GM21717 (cell line): ENCODE results near the gene TTYH1.
"Not testable (repeated sequence)": the region's sequence is repeated elsewhere in the genome, so short reads cannot be mapped to it uniquely, and the experiment has no call there.

Experiments used
- ATAC-seq: cut with Tn5 transposase; IDR thresholded peaks from one replicate; pipeline ENCODE4 v1.9.1; 2021; ENCODE audit warnings: mild to moderate bottlenecking, moderate library complexity; ENCODE audit not compliant: unreplicated experiment

The TTYH1 gene

DNA sequence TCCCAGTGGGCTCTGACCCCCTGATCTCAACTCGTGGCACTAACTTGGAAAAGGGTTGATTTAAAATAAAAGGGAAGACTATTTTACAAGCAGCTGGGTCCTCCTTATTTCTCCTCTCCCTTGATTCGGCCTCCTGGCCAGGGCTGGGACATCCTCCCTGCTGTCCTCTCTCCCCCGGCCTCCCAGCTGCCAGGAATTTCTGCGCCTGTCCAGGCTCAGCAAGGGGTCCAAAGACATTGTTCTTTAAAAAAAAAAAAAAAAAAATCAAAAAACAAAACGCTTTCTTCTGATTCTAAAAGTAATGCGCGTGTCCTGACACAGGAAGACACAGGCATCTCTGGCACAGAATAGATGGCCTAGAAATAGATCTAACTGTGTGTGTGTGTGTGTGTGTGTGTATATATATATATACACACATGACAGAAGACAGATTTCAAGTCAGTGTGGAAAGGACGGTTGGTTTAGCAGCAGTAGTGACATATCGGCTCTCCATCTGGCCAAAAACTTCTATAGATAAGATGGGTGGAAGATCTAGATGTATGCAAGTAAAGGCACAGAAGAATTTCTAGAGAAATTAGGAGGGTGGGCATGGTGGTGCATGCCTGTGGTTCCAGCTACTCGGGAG lies 21.5 kb downstream of the TTYH1 start:
- ATAC-seq = no peak

DNA sequence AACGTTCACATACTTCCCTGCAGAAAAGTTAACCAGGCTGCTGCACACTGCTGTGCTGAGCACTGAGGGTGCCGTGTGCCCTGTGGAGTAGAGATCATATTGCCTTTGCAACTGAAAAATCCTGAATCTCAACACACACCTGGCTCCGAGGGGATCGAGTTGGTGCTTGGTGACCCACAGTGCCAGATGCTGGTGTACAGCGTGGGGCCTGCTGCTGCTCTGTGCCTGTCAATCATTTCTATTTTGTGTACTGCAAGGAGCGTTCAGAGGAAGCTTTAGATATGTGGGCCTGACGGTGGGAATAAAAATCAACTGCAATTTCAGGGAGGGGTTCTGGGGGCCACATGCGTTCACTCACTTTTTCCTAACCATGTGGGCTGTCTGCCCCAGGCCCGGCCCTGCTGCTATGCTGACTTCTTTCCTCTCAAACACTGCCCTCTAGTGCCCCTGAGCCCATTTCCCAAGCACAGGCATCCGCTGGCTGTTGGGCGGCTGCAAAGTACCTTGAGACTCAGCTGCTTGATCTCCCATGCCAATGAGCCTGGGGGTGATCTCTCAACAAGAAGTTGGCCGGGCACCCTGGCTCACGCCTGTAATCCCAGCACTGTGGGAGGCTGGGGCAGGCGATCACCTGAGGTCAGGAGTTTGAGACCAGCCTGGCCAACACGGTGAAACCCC lies 24.0 kb downstream of the TTYH1 start:
- ATAC-seq = no peak

DNA sequence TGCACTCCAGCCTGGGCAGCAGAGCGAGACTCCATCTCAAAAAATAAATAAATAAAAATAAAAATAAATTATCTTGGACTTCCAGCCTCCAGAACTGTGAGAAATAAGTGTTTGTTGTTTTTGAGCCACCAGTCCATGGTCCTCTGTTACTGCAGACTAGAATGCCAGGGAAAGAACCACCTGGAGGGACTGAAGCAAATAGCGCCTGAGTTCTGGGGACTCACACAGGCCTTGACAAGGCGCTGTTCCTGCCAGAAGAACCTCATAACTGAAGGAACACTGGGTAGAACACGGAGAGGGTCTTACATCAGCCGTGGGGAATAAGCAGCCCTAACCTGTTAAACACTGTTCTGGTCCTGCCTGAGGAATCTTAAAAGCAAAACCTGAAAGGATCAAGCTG lies 25.4 kb downstream of the TTYH1 start:
- ATAC-seq = no peak

DNA sequence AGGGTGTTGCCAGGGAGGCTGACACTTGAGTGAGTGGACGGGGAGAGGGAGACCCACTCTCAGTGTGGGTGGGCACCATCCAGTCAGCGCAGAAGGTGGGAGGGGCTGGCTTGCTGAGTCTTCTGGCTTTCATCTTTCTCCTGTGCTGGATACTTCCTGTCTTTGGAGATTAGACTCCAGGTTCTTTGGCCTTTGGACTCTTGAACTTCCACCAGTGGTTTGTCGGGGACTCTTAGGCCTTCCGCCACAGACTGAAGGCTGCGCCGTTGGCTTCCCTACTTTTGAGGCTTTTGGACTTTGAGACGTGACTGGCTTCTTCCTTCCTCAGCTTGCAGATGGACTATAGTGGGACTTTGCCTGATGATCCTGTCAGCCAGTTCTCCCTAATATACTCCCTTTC lies 29.5 kb downstream of the TTYH1 start:
- no peak for ATAC-seq

DNA sequence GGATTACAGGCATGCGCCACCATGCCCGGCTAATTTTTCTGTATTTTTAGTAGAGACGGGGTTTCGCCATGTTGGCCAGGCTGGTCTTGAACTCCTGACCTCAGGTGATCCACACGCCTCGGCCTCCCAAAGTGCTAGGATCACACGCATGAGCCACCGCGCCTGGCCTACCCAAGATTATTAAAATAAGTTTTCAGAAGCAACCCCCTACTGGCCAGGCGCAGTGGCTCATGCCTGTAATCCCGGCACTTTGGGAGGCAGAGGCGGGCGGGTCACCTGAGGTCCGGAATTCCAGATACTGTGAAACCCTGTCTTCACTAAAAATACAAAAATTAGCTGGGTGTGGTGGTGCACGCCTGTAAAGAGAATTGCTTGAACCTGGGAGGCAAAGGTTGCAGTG lies 31.1 kb downstream of the TTYH1 start:
- not testable (repeated sequence) for ATAC-seq

DNA sequence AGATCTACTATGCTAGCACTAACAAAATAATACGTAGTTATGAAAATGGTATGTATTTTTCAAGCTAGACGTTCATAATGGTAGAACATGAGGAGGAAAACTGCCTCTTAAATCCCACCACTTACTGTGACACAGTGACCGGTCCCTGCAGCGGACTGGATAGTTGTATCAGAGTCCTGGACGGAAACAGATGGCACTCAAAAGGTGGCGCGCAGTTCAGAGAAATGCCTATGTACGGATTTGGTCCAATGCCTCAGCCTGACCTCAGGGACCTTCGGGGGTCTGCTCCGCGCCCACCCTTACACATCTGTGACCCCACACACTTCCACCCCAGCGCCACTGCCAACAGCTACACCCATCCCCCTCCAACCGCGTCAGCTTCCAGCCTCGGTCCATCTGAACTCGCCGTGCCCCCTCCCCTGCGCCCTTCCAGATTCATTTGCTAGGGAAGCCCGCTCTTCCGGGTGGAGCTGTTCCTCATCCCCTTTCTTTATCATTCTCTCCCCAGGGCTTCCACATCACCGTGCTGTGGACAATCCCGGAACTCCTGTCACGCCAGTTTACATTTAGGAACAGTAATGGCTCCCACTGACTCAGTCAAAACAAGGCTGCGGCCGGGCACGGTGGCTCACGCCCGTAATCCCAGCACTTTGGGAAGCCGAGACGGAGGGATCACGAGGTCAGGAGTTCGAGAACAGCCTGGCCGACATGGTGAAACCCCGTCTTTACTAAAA lies 32.9 kb downstream of the TTYH1 start:
- no peak for ATAC-seq

DNA sequence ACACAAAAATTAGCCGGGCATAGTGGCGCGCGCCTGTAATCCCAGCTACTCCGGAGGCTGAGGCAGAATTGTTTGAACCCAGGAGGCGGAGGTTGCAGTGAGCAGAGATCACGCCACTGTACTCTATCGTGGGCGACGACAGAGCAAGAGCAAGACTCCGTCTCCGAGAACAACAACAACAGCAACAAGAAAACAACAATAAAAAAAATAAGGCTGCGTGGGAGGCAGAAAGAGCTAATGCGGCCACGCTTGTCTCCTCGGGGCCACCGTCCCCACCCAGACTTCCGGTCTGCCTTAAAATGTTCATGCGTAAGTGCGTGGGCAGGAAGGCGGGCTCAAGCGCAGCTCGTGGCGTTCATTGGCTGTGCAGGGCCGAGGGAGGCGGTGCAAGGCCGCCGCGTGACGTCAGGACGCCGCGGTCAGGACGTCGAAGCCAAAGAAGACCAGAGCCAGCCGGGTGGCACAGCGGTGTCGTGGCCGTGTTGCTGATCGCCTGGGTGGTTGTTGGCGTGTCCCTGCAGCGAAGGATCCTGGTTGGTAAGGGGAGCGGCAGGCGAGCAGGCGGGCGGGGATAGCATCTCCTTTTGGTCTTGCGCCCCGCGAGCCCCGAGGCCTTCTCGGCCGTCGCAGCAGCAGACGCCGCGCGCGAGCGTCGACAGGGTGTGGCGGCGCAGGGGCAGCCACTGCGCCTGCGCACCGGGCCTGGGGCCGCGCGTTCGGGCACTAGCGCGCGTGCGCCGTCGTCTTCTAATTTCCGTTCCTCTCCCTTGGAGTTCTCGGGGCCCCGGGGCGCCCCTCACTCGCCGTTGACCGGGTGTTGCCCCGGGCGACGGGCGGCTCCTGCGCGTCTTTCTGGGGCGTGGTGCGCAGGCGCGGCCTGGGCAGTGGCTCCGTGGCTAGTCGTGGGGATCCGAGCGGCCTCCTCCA lies 33.8 kb downstream of the TTYH1 start, which contains the start of gene LENG8:
TSS of gene LENG8 (plus strand) at position 426 of the 927 bp plus-strand sequence. CDS start 2,146 bp downstream, outside the sequence.
- peak; percentile 75 for ATAC-seq

DNA sequence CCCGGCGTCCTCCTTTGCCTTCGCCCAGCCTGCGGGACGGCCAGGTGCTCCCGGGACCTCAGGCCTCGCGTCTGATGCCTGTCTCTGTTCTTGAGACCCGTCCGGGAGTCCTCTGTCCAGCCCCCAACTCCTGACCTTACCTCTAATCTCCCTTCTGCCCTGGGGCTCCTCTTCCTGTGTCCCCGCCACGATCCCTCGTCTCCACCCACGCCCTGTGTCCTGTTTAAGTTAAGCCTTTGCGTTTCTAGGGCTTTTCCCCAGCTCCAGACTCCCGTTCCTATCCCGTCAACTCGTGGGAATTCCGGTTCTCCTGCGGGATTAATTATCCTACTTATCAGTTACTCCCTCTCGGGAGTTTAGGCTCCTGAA lies 34.4 kb downstream of the TTYH1 start:
- no peak for ATAC-seq

DNA sequence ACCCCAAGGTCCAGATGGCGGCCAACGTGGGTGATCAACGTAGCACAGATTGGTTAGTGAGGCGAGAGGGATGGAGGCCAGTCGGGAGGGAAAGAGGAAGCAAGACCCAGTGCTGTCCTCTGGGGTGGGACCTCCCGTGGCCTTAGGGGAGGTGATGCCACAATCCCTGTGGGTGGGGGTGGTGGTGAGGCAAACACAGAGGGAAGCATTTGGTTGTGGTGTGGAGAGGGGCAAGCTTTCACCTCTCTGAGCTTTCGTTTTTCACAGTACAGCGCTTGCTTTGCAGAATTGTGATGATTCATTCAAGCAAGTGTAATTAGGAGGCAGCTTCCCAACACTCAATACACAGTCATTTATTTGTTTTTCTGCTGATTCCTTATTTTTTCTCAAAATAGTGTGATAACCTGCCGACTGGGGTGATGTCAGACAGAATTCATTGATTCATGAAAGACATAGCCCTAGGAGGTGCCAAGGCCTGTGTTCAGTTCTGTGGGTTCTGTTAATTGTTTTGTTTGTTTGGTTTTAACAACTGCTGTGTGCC lies 36.1 kb downstream of the TTYH1 start:
- no peak for ATAC-seq

DNA sequence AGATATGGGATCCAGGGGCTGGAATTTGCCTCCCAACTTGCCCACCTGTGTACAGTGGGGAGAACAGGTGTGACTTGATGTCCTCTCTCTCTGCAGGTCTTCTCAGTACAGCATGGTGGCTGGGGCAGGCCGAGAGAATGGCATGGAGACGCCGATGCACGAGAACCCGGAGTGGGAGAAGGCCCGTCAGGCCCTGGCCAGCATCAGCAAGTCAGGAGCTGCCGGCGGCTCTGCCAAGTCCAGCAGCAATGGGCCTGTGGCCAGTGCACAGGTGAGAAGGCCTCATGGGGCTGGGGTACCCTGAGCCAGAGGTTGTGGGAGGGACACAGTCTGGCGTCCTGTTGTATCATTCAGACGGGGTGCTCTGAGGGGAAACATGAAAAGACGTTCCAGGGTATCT lies 36.7 kb downstream of the TTYH1 start:
- no peak for ATAC-seq

DNA sequence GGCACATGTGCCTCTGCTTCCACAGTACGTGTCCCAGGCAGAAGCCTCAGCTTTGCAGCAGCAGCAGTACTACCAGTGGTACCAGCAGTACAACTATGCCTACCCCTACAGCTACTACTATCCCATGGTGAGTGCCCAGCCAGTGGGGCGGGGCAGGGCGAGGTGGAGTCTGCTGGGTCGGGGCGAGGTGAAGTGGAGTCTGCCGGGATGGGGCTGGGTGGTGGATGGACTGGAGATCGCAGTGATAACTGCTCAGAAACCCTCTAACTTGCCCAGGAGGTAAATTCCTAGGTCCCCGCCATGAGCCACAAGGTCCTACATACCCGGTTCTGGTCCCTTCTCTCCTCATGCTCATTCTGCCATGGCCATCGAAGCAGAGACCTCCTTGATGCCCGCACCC lies 37.4 kb downstream of the TTYH1 start:
- no peak for ATAC-seq

DNA sequence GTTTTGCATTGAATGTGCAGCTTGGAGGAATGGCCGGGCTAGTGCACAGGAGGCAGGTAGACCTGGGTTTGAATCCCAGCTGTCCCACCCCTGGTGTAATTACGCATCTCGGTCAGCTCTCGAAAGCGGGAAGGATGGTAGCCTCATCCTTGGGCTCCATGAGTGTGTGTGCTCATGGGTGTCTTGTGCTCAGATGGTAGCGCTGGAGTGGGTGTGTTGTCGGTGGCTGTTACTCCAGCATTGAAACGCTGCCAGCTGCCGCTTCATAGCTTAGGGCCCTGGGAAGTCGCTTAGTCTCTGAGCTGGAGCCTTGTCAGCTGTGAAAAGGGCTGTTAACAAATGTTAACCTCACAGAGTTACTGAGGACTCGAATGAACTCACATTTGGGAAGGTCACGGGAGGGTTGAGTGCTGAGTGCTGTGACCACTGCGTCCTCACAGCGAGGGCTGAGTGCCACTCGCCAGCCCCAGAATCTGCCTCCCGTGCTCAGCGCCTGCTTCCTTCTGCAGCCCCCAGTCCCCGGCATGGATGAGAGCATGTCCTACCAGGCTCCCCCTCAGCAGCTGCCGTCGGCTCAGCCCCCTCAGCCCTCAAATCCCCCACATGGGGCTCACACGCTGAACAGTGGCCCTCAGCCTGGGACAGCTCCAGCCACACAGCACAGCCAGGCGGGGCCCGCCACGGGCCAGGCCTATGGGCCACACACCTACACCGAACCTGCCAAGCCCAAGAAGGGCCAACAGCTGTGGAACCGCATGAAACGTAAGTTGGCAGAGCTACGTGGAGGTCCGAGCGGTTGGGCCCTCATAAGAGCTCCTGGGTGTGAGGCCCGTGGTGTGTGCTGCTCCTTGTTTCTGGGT lies 38.9 kb downstream of the TTYH1 start:
- ATAC-seq = no peak

DNA sequence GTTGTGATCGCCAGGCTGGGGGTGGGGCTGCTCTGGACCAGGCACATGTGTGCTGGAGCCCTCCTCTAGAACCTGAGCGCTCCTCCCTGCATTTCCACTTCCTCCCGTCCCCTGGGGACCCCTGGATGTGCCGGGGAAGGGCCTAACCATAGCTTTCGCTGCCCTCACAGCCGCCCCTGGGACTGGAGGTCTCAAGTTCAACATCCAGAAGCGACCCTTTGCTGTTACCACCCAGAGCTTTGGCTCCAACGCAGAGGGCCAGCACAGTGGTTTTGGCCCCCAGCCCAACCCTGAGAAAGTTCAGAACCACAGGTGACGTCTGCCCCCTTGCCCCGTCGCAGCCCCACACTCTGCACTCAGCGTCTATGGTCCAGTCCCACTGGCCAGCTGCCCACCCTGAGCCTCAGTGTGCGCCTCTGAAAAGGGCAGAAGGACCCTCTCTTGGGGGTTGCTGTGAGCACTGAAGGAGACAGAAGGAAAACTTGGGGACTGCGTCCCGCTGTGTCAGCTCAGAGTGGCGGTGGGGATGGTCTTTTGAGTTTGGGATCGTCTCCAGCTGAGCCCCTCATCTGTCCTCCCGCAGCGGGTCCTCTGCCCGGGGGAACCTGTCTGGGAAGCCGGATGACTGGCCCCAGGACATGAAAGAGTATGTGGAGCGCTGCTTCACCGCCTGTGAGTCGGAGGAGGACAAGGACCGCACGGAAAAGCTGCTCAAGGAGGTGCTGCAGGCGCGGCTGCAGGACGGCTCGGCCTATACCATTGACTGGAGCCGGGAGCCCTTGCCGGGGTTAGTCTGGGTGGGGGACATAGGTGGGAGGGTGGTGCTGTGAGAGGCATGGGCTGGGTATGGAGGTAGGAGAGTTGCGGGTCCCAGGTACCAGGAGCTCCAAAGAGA lies 39.8 kb downstream of the TTYH1 start:
- no peak for ATAC-seq

DNA sequence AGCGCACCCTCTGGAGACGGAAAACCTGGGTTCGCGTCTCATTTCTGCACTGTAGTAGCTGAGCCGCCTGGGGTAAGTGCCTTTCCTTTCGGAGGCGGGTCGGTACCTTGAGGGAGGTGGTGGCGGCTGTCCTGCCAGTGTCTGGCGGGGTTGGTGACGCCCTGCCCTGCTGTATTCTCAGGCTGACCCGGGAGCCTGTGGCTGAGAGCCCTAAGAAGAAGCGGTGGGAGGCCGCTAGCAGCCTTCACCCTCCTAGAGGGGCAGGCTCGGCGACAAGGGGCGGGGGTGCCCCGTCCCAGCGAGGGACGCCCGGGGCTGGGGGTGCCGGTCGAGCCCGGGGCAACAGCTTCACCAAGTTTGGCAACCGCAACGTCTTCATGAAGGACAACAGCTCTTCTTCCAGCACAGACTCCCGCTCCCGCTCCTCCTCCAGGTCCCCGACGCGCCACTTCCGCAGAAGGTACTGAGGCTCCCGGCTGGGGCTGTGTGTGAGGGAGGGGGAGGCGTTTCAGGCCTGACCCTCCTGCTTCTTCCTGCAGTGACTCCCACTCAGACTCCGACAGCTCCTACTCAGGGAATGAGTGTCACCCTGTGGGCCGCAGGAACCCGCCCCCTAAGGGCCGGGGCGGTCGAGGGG lies 40.6 kb downstream of the TTYH1 start:
- ATAC-seq = no peak

DNA sequence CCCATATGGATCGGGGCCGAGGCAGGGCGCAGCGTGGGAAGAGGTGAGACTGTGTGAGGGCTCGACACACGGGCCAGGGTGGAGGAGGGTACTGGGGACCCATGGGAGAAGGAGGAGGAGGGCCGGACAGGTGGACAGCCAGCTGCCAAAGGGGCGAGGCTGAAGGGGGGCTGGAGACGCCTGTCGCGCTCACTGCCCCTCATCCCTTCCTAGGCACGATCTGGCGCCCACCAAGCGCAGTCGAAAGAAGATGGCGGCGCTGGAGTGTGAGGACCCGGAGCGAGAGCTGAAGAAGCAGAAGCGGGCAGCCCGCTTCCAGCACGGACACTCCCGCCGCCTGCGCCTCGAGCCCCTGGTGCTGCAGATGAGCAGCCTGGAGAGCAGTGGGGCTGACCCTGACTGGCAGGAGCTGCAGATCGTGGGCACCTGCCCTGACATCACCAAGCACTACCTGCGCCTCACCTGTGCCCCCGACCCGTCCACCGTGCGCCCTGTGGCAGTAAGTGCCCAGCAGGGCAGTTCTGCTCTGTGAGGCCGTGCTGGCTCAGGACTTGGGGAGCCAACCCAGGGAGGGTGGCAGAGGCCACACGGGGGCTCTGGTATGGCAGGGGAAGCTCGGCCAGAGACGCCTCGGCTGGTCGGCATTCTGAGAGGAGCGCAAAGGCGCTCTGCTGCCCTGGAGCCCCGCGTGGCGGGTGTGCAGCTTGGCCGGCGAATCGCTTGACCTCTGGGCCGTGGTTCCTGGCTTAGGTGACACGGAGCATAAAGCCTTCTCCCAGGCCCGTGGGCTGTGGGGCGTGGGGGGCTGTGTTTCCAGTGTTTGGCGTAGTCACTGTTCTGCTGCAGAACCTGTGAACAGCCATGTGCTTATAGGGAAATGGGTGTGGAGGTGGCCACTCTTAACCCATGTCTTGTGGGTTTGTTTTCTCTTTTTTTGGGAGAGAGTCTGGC lies 41.4 kb downstream of the TTYH1 start:
- no peak for ATAC-seq

DNA sequence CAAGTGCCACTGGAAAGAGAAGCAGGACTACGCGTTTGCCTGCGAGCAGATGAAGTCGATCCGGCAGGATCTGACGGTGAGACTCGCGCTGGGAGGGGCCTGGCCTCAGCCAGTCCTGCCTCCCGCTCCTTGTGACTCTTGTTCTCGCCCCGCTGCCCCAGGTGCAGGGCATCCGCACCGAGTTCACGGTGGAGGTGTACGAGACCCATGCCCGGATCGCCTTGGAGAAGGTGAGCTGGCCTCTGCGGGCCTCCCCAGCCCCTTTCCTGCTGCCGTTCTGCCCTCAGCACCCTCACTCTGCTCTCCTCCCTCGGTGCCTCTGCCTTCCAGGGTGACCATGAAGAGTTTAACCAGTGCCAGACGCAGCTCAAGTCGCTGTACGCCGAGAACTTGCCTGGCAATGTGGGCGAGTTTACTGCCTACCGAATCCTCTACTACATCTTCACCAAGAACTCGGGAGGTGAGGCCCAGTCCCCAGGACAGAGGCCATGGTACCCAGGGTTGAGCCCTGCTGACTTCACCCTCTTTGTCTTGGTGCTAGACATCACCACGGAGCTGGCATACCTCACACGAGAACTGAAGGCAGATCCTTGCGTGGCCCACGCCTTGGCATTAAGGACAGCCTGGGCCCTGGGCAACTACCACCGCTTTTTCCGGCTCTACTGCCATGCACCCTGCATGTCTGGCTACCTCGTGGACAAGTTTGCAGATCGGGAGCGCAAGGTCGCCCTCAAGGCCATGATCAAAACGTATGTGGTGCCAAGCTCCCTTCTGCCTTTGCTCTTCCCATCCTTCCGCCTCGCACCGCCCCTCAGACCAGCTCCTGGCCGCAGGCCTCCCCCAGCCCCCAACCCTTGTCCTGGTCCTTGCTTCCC lies 42.7 kb downstream of the TTYH1 start:
- no peak for ATAC-seq
